ENCODE measurements around the gene AREG. TPM values are rescaled to one million over a fixed set of nuclear protein-coding genes. Genes with fewer than 3 reads are reported as not detected.

The AREG gene
- total and polyA plus RNA-seq, 2 experiments from 2014 or later = 128 to 129 TPM

DNA sequence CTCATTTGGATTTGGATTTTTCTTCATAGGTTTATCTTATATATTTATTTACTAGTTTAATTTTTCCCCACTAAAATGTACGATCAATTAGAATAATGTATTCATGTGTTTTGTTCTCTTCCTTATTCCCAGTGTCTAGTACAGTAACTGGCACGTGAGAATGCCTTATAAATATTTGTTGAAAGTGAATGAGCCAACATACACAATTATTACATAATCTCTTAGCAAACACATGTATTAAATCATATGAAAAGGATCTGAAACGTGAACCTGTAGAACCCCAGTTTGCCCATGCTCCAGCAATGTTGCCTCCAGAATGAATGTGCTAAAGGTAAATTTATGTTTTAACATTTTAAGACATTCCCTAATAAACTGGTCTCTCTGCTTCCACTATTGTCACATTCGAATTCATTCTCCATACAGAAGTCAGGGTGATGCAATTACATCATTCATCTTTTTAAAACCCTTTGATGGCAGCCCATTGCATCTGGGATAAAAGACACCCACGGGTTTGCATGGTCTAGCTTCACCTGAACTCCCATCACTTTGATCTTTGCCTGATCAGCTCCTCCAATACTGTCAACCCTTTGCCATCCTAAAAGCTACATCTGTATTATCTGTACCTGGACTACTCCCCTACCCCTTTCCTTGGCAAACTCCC is 30.7 kb upstream of the AREG start:
- Histone ChIP-seq H2AFZ (no peak overlapping the region), H3K27ac (no peak overlapping the region), H3K4me1 (ENCODE audit: insufficient read depth) (no peaks in the 10 kb centered on the region), H4K20me1 (ENCODE audit: insufficient read depth, poor library complexity, severe bottlenecking) (no peaks in the 10 kb centered on the region), H3K4me2 (no peak overlapping the region), H3K79me2 (no peaks in the 10 kb centered on the region), H3K27me3 (no peaks in the 10 kb centered on the region), H3K9me2 (replicated peaks; ENCODE audit: insufficient read depth) (no peaks in the 10 kb centered on the region), H3K4me3 (no peak overlapping the region), H3K36me3 (replicated peaks; ENCODE audit: insufficient read depth, low read depth) (no peaks in the 10 kb centered on the region), H3K9me3 (ENCODE audit: low read depth) (no peaks in the 10 kb centered on the region)
- 66% methylated on average over 5 of the region's 5 CpGs for WGBS (ENCODE audit: low lambda C conversion rate, missing lambda C conversion rate)
- TF ChIP-seq, protein P1, sequence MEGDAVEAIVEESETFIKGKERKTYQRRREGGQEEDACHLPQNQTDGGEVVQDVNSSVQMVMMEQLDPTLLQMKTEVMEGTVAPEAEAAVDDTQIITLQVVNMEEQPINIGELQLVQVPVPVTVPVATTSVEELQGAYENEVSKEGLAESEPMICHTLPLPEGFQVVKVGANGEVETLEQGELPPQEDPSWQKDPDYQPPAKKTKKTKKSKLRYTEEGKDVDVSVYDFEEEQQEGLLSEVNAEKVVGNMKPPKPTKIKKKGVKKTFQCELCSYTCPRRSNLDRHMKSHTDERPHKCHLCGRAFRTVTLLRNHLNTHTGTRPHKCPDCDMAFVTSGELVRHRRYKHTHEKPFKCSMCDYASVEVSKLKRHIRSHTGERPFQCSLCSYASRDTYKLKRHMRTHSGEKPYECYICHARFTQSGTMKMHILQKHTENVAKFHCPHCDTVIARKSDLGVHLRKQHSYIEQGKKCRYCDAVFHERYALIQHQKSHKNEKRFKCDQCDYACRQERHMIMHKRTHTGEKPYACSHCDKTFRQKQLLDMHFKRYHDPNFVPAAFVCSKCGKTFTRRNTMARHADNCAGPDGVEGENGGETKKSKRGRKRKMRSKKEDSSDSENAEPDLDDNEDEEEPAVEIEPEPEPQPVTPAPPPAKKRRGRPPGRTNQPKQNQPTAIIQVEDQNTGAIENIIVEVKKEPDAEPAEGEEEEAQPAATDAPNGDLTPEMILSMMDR (IDR thresholded peaks at IDR 0.05; ENCODE audit: poor library complexity) = no peak
- no peak for TF ChIP-seq EZH2 (IDR thresholded peaks at IDR 0.05; ENCODE audit: borderline replicate concordance)
- no peak for TF ChIP-seq EZH2phosphoT487 (IDR thresholded peaks at IDR 0.05; ENCODE audit: low read depth, severe bottlenecking, unreplicated experiment)
- DNase-seq (ENCODE audit: low spot score) = no peak

DNA sequence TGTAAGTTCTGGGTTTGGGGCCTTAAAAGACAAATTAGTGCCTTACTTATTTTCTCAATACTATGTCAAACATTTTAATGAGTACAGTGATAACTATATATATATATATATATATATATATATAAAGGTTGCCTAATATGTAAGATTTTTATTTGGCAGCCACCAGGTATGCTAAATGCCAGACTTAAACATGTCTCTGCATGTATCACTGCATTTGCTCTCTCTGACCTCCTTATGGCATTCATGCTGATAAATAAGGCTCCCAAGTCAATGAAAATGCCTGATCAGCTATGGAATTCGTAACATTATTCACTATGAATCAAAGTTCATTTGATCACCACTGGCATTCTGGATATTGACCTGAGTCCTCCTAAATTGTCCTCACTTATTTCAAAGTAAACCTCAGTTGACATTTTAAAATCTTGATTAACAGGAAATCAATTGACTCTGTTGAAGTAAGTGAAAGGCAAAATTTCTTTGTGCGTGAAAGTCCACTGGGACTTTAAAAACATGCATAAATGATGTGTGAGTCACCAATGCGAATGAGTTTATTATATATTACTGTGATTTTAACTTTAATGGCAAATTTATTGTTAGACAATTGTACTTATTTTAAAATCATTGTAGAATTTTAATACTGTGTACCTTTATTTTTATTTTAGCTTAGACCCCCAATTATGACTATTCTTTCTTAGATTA is 29.2 kb upstream of the AREG start:
- Histone ChIP-seq H3K36me3 (replicated peaks; ENCODE audit: insufficient read depth, low read depth) (no peaks in the 10 kb centered on the region), H3K9me3 (ENCODE audit: low read depth) (no peaks in the 10 kb centered on the region), H3K27ac (no peak overlapping the region), H3K27me3 (no peaks in the 10 kb centered on the region), H3K9me2 (replicated peaks; ENCODE audit: insufficient read depth) (no peaks in the 10 kb centered on the region), H3K4me2 (no peak overlapping the region), H4K20me1 (ENCODE audit: insufficient read depth, poor library complexity, severe bottlenecking) (no peaks in the 10 kb centered on the region), H2AFZ (no peak overlapping the region), H3K79me2 (no peaks in the 10 kb centered on the region), H3K4me3 (no peak overlapping the region), H3K4me1 (ENCODE audit: insufficient read depth) (no peaks in the 10 kb centered on the region)
- 92% methylated on average over 3 of the region's 3 CpGs for WGBS (ENCODE audit: low lambda C conversion rate, missing lambda C conversion rate)
- TF ChIP-seq EZH2 (IDR thresholded peaks at IDR 0.05; ENCODE audit: borderline replicate concordance) (no peak), EZH2phosphoT487 (IDR thresholded peaks at IDR 0.05; ENCODE audit: low read depth, severe bottlenecking, unreplicated experiment) (no peak)
- DNase-seq (ENCODE audit: low spot score) = no peak

DNA sequence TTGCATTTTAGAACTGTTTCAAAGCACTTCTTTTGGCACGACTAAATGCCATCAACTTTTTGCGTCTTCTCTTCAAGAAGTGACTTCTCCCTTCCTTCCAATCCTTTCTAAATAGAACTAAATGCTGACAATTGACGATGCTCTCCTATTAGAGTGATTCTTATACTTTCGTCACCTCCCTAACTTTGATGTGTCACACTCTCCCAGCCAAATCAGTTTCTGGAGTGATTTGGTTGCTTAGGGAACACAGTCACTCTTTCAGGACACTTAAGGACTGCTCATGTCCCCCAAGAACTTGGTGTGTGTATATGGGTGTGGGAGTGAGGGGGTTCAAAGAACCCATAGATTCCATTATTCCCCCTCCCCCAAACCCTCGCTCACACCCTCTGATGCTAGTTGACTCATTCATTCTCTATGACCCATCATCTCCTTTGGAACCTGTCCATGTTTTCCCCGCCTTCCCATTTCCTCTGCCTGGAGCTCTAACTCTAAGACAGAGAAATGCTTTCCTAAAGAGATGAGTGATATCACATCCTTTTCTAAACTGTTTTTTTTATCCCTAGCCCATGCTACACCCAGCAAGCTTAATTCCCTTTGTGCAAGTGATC is 26.8 kb upstream of the AREG start:
- Histone ChIP-seq H3K36me3 (replicated peaks; ENCODE audit: insufficient read depth, low read depth) (no peaks in the 10 kb centered on the region), H3K79me2 (no peaks in the 10 kb centered on the region), H4K20me1 (ENCODE audit: insufficient read depth, poor library complexity, severe bottlenecking) (no peaks in the 10 kb centered on the region), H3K9me3 (ENCODE audit: low read depth) (no peaks in the 10 kb centered on the region), H3K4me2 (no peak overlapping the region), H3K4me1 (ENCODE audit: insufficient read depth) (no peaks in the 10 kb centered on the region), H3K4me3 (no peak overlapping the region), H2AFZ (no peak overlapping the region), H3K27me3 (no peaks in the 10 kb centered on the region), H3K27ac (no peak overlapping the region), H3K9me2 (replicated peaks; ENCODE audit: insufficient read depth) (no peaks in the 10 kb centered on the region)
- TF ChIP-seq, protein P1 (IDR thresholded peaks at IDR 0.05; ENCODE audit: poor library complexity) = no peak
- TF ChIP-seq EZH2 (IDR thresholded peaks at IDR 0.05; ENCODE audit: borderline replicate concordance) (no peak), EZH2phosphoT487 (IDR thresholded peaks at IDR 0.05; ENCODE audit: low read depth, severe bottlenecking, unreplicated experiment) (no peak)
- 94% methylated on average over 6 of the region's 6 CpGs for WGBS (ENCODE audit: low lambda C conversion rate, missing lambda C conversion rate)
- DNase-seq (ENCODE audit: low spot score) = no peak

DNA sequence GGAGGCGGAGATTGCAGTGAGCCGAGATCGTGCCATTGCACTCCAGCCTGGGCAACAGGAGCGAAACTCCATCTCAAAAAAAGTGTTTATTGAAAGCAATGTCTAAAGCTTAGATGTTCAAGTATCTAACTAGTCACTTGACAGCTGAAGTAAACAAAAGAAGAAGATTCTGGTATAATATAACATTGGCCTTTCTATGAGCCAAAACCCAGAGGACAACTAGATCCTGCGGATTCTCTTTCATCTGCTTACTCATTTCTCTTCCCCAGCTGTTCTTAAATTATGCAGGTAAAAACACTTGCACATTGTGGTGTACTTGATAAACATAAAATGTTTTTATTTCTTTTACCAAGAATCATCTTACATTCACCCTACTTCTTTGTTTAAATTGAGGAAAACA is 24.1 kb upstream of the AREG start:
- Histone ChIP-seq H3K9me2 (replicated peaks; ENCODE audit: insufficient read depth) (no peaks in the 10 kb centered on the region), H4K20me1 (ENCODE audit: insufficient read depth, poor library complexity, severe bottlenecking) (no peaks in the 10 kb centered on the region), H3K27ac (no peak overlapping the region), H3K27me3 (no peaks in the 10 kb centered on the region), H3K9me3 (ENCODE audit: low read depth) (no peaks in the 10 kb centered on the region), H3K79me2 (no peaks in the 10 kb centered on the region), H3K36me3 (replicated peaks; ENCODE audit: insufficient read depth, low read depth) (no peaks in the 10 kb centered on the region), H3K4me1 (ENCODE audit: insufficient read depth) (no peaks in the 10 kb centered on the region), H3K4me3 (no peak overlapping the region), H3K4me2 (no peak overlapping the region), H2AFZ (no peak overlapping the region)
- 94% methylated on average over 5 of the region's 5 CpGs for WGBS (ENCODE audit: low lambda C conversion rate, missing lambda C conversion rate)
- TF ChIP-seq EZH2 (IDR thresholded peaks at IDR 0.05; ENCODE audit: borderline replicate concordance) (no peak), EZH2phosphoT487 (IDR thresholded peaks at IDR 0.05; ENCODE audit: low read depth, severe bottlenecking, unreplicated experiment) (no peak)
- TF ChIP-seq, protein P1 (IDR thresholded peaks at IDR 0.05; ENCODE audit: poor library complexity) = no peak
- DNase-seq (ENCODE audit: low spot score) = no peak
